ENCODE data around the gene CCDC88C. TPM values are rescaled to one million over a fixed set of nuclear protein-coding genes. Genes with fewer than 3 reads are reported as not detected.

The CCDC88C gene
- total RNA-seq, 2 experiments from 2014 or later: 137 to 253 TPM

DNA sequence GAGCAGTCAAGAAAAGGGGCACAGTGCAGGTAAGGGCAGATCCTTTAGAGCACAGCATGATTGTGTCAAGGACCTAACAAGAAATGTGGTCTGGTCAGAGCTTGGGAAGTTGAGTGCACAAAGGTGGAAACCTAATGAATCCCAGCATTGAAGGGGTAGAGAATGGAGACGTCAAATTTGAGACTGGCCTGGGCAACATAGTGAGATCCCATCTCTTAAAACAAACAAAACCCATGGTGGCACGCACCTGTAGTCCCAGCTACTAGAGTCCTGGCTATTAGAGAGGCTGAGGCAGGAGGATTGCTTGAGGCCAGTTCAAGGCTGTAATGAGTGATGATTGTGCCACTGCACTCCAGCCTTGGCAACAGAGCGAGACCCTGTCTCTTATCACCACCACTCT, 37.0 kb upstream of the CCDC88C start:
- intact Hi-C loops (cut with micrococcal nuclease; ENCODE audit: unreplicated experiment): no loop called here
- CTCF ChIA-PET (ENCODE audit: unreplicated experiment): no interaction called here
- no peak for DNase-seq (ENCODE audit: low spot score)
- TF ChIP-seq, protein P1, sequence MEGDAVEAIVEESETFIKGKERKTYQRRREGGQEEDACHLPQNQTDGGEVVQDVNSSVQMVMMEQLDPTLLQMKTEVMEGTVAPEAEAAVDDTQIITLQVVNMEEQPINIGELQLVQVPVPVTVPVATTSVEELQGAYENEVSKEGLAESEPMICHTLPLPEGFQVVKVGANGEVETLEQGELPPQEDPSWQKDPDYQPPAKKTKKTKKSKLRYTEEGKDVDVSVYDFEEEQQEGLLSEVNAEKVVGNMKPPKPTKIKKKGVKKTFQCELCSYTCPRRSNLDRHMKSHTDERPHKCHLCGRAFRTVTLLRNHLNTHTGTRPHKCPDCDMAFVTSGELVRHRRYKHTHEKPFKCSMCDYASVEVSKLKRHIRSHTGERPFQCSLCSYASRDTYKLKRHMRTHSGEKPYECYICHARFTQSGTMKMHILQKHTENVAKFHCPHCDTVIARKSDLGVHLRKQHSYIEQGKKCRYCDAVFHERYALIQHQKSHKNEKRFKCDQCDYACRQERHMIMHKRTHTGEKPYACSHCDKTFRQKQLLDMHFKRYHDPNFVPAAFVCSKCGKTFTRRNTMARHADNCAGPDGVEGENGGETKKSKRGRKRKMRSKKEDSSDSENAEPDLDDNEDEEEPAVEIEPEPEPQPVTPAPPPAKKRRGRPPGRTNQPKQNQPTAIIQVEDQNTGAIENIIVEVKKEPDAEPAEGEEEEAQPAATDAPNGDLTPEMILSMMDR (conservative IDR thresholded peaks at IDR 0.05; ENCODE audit: low read length): no peak
- TF ChIP-seq EZH2phosphoT487 (IDR thresholded peaks at IDR 0.05; ENCODE audit: borderline replicate concordance, low read depth, low read length): no peak
- no peak overlapping the region for H3K27ac ChIP-seq (ENCODE audit: low read depth, low read length, poor library complexity, severe bottlenecking)
- no peaks in the 10 kb centered on the region for H4K20me1 ChIP-seq (ENCODE audit: insufficient read depth, low read length)
- H2AFZ ChIP-seq (ENCODE audit: low read length): no peak overlapping the region
- no peak overlapping the region for H3K4me2 ChIP-seq (ENCODE audit: low read length)
- H3K4me3 ChIP-seq (ENCODE audit: low read depth, low read length, poor library complexity, severe bottlenecking): no peak overlapping the region
- POLR2A ChIA-PET: no interaction called here
- no peaks in the 10 kb centered on the region for H3K9me3 ChIP-seq (ENCODE audit: low read length)
- H3K4me1 ChIP-seq (ENCODE audit: insufficient read depth, low read length, poor library complexity, severe bottlenecking): no peaks in the 10 kb centered on the region
- no peaks in the 10 kb centered on the region for H3K9me2 ChIP-seq (ENCODE audit: insufficient read depth, low read length)
- peaks cover 70% of the 10 kb centered on the region for H3K36me3 ChIP-seq (ENCODE audit: insufficient read depth, low read length)
- no peaks in the 10 kb centered on the region; the same call in 1 of the 2 replicates for H3K79me2 ChIP-seq (ENCODE audit: insufficient read depth, low read depth, low read length)
- no TSS peak for BruUV-seq (replicated peaks)

DNA sequence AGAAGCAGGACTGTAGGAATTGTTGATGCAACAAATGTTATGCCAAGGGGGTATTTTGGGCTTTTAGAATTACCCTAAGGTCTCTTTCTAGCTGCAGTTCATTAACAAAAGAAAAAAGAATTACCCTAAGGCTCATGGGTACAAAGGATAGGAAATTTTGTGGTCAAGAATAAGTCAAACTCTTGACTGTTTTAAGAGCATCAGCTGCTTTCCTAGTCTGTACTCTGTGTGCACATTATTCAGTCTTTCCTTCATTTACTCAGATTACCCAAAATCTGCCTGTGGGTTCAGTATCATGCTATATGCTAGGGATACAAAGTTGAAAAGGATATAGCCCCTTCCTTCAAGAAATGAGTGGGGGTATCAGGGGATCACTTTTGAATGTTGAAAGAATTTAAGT, 36.5 kb upstream of the CCDC88C start:
- Histone ChIP-seq H3K36me3 (ENCODE audit: insufficient read depth, low read length) (peaks cover 65% of the 10 kb centered on the region), H3K79me2 (ENCODE audit: insufficient read depth, low read depth, low read length) (no peaks in the 10 kb centered on the region; the same call in 1 of the 2 replicates), H3K9me2 (ENCODE audit: insufficient read depth, low read length) (no peaks in the 10 kb centered on the region), H2AFZ (ENCODE audit: low read length) (no peak overlapping the region), H4K20me1 (ENCODE audit: insufficient read depth, low read length) (no peaks in the 10 kb centered on the region), H3K27ac (ENCODE audit: low read depth, low read length, poor library complexity, severe bottlenecking) (no peak overlapping the region), H3K4me3 (ENCODE audit: low read depth, low read length, poor library complexity, severe bottlenecking) (no peak overlapping the region), H3K4me2 (ENCODE audit: low read length) (no peak overlapping the region), H3K9me3 (ENCODE audit: low read length) (no peaks in the 10 kb centered on the region), H3K4me1 (ENCODE audit: insufficient read depth, low read length, poor library complexity, severe bottlenecking) (no peaks in the 10 kb centered on the region)
- DNase-seq (ENCODE audit: low spot score): no peak
- TF ChIP-seq EZH2phosphoT487 (IDR thresholded peaks at IDR 0.05; ENCODE audit: borderline replicate concordance, low read depth, low read length): no peak
- CTCF ChIA-PET (ENCODE audit: unreplicated experiment): no interaction called here
- no TSS peak for BruUV-seq (replicated peaks)
- POLR2A ChIA-PET: interaction anchor here (0.5 to 1.2 kb wide), 2 partner anchors 58 to 102 kb away, joined by 3 read pairs; no protein-coding TSS in a partner anchor
- intact Hi-C loops (cut with micrococcal nuclease; ENCODE audit: unreplicated experiment): no loop called here

DNA sequence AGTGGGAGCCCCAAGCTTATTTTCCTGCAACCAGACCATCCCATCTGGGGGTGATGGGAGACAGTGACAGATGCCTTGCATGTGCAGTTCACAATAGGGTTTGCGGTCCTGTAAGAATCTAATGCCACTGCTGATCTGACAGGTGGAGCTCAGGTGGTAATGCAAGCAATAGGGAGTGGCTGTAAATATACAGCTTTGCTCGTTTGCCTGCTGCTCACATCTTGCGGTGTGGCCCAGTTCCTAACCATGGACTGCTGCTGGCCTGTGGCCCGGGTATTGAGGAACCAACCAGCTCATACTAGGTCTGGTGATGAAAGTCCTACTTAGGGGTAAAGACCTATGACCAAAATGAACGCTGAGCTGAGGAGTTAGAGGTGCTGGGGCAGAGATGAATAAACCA, 36.1 kb upstream of the CCDC88C start:
- Histone ChIP-seq H3K9me3 (ENCODE audit: low read length) (no peaks in the 10 kb centered on the region), H3K9me2 (ENCODE audit: insufficient read depth, low read length) (no peaks in the 10 kb centered on the region), H3K36me3 (ENCODE audit: insufficient read depth, low read length) (peaks cover 61% of the 10 kb centered on the region), H3K4me2 (ENCODE audit: low read length) (no peak overlapping the region), H3K4me1 (ENCODE audit: insufficient read depth, low read length, poor library complexity, severe bottlenecking) (no peaks in the 10 kb centered on the region), H2AFZ (ENCODE audit: low read length) (no peak overlapping the region), H4K20me1 (ENCODE audit: insufficient read depth, low read length) (no peaks in the 10 kb centered on the region), H3K4me3 (ENCODE audit: low read depth, low read length, poor library complexity, severe bottlenecking) (no peak overlapping the region), H3K27ac (ENCODE audit: low read depth, low read length, poor library complexity, severe bottlenecking) (no peak overlapping the region), H3K79me2 (ENCODE audit: insufficient read depth, low read depth, low read length) (no peaks in the 10 kb centered on the region; the same call in 1 of the 2 replicates)
- intact Hi-C loops (cut with micrococcal nuclease; ENCODE audit: unreplicated experiment): no loop called here
- ChIA-PET POLR2A (interaction anchor here (0.5 to 1.5 kb wide), 5 partner anchors 10 to 260 kb away, joined by 3 to 4 read pairs (median 3); no protein-coding TSS in a partner anchor), CTCF (ENCODE audit: unreplicated experiment) (no interaction called here)
- TF ChIP-seq, protein P1 (conservative IDR thresholded peaks at IDR 0.05; ENCODE audit: low read length): no peak
- BruUV-seq (replicated peaks): no TSS peak
- no peak for DNase-seq (ENCODE audit: low spot score)

Data from OCI-LY7 (cell line).